Neural cell (in vitro differentiated cells): ENCODE results near the gene COL4A2.

ENCODE experiments used
- EP300 ChIP-seq: fragments of 450-650 bp; conservative IDR thresholded peaks from 2 replicates; pipeline ENCODE4 v1.6.1; 2014; ENCODE audit warnings: antibody characterized with exemption, mild to moderate bottlenecking, moderate library complexity; ENCODE audit not compliant: poor library complexity, severe bottlenecking
- EZH2 ChIP-seq: fragments of 200-600, 300-800 bp; shearing (Covaris generic), sonication (generic); IDR thresholded peaks from 2 replicates; pipeline ENCODE4 v1.6.1; 2014; ENCODE audit warnings: antibody characterized with exemption, low read length, borderline replicate concordance, mild to moderate bottlenecking; ENCODE audit not compliant: insufficient read depth, poor library complexity, severe bottlenecking
- MXI1 ChIP-seq: fragments of 450-650 bp; conservative IDR thresholded peaks from 2 replicates; pipeline ENCODE4 v1.6.1; 2014; ENCODE audit warnings: antibody characterized with exemption, mild to moderate bottlenecking; ENCODE audit not compliant: poor library complexity, severe bottlenecking
- POLR2AphosphoS5 ChIP-seq: IDR thresholded peaks from 2 replicates; pipeline ENCODE4 v1.6.1; 2012
- RAD21 ChIP-seq: fragments of 450-650 bp; conservative IDR thresholded peaks from 2 replicates; pipeline ENCODE4 v1.6.1; 2014; ENCODE audit warnings: antibody characterized with exemption, mild to moderate bottlenecking, moderate library complexity
- TAF1 ChIP-seq: IDR thresholded peaks from 2 replicates; pipeline ENCODE4 v1.6.1; 2012; ENCODE audit warnings: low read depth
- TF ChIP-seq, protein P1 (sequence below): fragments of 450-650 bp; IDR thresholded peaks from 2 replicates; pipeline ENCODE4 v1.5.1; 2014; ENCODE audit warnings: antibody characterized with exemption, mild to moderate bottlenecking, moderate library complexity; ENCODE audit not compliant: poor library complexity, severe bottlenecking
- TF ChIP-seq, protein P2 (sequence below): IDR thresholded peaks from 2 replicates; pipeline ENCODE4 v1.6.1; 2012; ENCODE audit warnings: borderline replicate concordance

DNA sequence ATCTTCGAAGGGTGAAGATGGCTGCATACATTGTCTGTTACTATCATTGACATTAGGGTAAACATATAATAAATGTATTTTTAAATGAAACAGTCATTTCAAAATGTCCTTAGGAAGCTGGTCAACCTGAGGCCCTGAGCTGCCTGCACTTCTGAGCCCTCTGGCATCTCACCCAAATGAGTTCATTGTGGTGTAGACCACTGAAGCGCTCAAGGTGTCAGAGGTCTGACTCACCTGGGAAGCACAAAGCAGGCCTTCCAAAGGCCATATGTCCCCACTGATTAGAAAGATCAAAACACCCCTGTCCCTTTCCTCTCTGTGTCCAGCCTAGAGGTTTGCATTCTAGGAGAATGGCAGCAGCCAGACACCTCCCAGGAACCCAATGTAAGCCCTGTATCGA, 59.6 kb downstream of the COL4A2 start:
- TF ChIP-seq, protein P1, sequence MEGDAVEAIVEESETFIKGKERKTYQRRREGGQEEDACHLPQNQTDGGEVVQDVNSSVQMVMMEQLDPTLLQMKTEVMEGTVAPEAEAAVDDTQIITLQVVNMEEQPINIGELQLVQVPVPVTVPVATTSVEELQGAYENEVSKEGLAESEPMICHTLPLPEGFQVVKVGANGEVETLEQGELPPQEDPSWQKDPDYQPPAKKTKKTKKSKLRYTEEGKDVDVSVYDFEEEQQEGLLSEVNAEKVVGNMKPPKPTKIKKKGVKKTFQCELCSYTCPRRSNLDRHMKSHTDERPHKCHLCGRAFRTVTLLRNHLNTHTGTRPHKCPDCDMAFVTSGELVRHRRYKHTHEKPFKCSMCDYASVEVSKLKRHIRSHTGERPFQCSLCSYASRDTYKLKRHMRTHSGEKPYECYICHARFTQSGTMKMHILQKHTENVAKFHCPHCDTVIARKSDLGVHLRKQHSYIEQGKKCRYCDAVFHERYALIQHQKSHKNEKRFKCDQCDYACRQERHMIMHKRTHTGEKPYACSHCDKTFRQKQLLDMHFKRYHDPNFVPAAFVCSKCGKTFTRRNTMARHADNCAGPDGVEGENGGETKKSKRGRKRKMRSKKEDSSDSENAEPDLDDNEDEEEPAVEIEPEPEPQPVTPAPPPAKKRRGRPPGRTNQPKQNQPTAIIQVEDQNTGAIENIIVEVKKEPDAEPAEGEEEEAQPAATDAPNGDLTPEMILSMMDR, result no peak
- TF ChIP-seq EP300 (no peak), EZH2 (no peak), POLR2AphosphoS5 (no peak), MXI1 (no peak), TAF1 (no peak), RAD21 (no peak)
- TF ChIP-seq, protein P2, sequence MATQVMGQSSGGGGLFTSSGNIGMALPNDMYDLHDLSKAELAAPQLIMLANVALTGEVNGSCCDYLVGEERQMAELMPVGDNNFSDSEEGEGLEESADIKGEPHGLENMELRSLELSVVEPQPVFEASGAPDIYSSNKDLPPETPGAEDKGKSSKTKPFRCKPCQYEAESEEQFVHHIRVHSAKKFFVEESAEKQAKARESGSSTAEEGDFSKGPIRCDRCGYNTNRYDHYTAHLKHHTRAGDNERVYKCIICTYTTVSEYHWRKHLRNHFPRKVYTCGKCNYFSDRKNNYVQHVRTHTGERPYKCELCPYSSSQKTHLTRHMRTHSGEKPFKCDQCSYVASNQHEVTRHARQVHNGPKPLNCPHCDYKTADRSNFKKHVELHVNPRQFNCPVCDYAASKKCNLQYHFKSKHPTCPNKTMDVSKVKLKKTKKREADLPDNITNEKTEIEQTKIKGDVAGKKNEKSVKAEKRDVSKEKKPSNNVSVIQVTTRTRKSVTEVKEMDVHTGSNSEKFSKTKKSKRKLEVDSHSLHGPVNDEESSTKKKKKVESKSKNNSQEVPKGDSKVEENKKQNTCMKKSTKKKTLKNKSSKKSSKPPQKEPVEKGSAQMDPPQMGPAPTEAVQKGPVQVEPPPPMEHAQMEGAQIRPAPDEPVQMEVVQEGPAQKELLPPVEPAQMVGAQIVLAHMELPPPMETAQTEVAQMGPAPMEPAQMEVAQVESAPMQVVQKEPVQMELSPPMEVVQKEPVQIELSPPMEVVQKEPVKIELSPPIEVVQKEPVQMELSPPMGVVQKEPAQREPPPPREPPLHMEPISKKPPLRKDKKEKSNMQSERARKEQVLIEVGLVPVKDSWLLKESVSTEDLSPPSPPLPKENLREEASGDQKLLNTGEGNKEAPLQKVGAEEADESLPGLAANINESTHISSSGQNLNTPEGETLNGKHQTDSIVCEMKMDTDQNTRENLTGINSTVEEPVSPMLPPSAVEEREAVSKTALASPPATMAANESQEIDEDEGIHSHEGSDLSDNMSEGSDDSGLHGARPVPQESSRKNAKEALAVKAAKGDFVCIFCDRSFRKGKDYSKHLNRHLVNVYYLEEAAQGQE, result no peak
